DLD1 (cell line): ENCODE results near the gene HIRIP3.
"Not testable (repeated sequence)": the region's sequence is repeated elsewhere in the genome, so short reads cannot be mapped to it uniquely, and the experiment has no call there.

Experiments used
- in situ Hi-C: cut with HindIII; loops from 2 replicates; pipeline ENCODE4 v1.10.0; 2017; ENCODE audit warnings: low sequenced_read_pairs

HIRIP3 gene

DNA sequence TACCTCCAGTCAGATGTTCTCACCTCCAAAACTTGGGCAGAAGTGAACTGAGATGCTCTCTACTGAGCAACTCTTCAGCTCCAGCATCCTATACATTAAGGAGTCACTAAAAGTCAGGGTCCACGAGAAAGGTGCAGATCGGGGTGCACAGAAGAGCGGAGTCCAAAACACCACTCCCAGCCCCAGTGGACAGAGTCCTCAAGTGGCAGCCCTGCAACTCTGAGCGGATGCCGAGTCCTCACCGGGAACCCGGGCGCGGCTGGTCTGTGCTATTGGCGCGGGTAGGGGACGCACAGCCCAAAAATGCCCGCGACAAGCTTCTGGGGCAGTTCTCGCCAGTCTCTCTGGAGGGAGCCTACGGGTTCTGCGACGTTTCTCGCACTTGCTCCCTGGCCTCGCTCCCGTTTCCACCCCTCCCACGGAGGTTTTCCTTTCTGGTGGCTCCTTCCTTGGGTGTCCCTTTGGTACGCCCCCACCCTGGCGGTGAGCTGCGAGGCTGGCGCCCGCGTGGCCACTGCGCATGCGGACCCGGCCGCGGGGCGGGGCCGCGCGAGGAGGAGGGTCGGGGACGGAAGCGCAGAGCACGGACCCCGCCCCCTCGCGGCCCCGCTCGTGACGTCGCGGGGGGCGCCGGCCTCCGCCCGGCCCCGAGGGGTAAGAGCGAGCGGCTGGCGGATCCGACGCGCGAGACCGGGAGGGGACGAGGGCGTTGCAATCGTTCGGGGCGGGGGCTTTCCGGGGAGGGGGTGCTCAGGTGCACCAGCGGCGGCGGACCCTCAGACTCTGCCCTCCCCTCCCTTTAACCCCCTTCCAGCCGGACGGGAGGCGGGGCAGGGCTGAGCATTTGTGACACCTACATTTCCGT lies 33.7 kb downstream of the HIRIP3 start, which contains the start of gene TMEM219:
Gene TMEM219 (plus strand): TSS at position 601 of the 865 bp plus-strand sequence. CDS start 1,065 bp downstream, outside the sequence.
- in situ Hi-C loops, result no loop called here

DNA sequence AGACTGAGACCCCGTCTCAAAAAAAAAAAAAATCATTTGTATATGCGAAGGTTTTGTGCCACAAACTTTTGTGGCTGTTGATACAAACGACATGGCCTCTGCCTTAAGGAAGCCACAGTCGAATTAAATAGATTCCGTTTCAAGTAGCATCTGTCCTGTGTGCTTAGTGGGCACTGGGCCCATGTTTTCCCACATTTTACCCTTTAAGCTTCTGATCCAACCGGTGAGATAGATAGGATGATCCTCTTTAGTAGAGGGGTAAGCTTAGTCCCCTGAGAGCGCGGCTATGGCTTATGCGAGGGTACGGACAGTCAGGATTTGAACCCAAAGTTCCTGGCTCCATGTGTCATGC lies 34.3 kb downstream of the HIRIP3 start:
- in situ Hi-C loops, result no loop called here

DNA sequence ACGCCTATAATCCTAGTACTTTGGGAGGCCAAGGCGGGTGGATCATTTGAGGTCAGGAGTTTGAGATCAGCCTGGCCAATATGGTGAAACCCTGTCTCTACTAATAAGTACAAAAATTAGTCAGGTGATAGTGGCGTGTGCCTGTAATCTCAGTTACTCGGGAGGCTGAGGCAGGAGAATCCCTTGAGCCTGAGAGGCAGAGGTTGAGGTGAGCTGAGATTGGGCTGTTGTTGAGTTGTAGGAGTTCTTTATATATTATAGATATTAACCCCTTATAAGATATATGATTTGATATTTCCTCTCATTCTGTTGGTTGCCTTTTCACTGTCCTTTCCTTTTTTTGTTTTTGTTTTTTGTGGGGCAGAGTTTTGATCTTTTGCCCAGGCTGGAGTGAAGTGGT lies 35.6 kb downstream of the HIRIP3 start:
- in situ Hi-C loops, result not testable (repeated sequence)

DNA sequence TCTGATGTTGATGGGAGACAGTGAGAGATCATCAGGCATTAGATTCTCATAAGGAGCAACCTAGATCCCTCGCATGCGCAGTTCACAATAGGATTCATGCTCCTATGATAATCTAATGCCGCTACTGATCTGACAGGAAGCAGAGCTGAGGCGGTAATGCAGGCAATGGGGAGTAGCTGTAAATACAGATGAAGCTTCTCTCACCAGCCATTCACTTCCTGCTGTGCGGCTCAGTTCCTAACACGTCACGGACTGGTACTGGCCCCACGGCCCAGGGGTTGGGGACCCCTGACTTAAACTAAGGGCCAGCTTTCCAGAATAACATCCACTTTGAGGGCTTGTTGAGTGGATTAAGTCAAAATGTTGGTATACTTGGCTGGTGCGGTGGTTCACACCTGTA lies 36.1 kb downstream of the HIRIP3 start:
- in situ Hi-C loops, result no loop called here

DNA sequence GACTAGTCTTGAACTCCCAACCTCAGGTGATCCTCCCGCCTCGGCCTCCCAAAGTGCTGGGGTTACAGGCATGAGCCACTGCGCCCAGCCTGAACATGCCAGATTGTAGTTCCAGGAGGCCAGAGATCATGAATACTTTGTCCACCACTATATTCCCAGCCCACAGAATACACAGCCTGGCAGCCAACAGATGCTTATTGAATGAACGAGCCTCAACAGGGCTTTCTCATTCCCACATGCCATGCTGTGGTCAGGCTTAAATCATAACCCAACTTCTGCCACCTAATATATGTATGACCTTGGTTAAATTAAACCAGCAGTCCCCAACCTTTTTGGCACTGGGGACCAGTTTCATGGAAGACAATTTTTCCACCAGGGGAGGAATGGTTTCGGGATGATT lies 36.7 kb downstream of the HIRIP3 start:
- in situ Hi-C loops, result no loop called here

DNA sequence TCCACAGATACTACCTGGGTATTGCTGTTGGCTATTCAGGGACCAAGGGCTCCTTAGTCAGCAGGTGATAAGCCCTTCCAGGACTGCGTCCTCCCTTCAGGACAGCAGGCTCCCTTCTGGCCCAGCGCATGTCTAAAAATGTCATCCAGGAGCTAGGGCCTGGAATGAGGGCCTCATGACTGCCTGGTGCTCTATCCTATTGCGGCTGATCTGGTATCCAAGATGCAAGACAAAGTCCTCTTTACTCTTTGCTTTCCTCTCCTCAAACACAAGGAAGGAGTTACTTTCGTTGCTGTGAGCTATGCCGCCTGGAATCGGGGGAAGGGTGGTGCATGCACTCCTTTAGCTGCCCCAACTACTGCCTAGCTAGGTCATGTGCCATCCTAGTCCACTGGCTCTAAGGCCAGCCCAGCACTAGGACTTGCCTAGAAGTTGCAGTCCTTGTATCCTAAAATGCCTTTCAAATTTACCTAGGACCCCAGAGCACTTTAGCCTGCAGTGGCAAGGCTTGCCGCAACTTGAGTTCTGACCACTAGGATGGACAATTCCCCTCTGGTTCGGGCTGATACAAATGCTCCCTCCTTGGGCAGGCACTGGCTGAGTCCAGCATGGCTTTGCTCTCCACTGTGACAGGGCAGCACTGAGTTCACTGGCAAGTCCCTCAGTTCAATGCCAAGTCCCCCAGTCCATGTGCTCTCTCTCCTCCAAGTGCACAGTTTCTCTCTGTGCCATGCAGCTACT lies 43.6 kb downstream of the HIRIP3 start:
- in situ Hi-C loops, result no loop called here

DNA sequence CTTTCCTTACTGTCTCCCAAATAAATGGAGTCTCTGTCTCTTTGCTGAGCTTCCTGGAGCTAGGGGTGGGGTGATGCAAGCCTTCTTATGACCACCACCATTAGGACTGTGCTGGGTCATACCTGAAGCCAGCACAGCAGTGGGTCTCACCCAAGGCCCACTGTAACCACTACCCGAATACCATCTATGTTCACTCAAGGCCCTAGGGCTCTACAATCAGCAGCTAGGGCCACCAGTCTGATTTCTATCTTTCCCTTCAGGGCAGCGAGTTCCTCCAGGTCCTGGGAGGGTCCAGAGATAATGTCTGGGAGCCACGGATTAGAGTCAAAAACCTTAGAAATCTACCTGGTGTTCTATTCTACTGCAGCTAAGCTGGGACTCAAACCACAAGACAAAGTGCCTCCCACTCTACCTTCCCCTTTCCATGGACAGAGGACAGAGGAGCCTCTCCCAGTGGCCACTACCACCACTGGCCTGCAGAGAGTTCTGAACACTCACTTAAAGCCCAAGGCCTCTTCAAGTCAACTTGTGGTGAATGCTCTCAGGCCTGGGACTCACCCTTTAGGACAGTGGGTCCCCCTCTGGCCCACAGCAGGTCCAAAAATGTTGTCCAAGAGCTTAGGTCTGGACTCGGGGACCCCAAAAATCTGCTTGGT lies 44.5 kb downstream of the HIRIP3 start:
- in situ Hi-C loops, result no loop called here

DNA sequence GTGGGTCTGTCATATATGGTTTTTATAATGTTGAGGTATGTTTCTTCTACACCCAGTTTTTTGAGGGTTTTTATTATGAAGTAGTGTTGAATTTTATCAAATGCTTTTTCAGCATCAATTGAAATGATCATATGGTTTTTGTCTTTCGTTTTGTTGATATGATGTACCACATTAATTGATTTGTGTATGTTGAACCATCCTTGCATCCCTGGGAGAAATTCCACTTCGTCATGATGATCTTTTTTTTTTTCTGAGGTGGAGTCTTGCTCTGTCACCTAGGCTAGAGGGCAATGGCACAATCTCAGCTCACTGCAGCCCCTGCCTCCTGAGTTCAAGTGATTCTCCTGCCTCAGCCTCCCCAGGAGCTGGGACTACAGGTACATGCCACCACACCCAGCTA lies 47.5 kb downstream of the HIRIP3 start:
- in situ Hi-C loops, result no loop called here

DNA sequence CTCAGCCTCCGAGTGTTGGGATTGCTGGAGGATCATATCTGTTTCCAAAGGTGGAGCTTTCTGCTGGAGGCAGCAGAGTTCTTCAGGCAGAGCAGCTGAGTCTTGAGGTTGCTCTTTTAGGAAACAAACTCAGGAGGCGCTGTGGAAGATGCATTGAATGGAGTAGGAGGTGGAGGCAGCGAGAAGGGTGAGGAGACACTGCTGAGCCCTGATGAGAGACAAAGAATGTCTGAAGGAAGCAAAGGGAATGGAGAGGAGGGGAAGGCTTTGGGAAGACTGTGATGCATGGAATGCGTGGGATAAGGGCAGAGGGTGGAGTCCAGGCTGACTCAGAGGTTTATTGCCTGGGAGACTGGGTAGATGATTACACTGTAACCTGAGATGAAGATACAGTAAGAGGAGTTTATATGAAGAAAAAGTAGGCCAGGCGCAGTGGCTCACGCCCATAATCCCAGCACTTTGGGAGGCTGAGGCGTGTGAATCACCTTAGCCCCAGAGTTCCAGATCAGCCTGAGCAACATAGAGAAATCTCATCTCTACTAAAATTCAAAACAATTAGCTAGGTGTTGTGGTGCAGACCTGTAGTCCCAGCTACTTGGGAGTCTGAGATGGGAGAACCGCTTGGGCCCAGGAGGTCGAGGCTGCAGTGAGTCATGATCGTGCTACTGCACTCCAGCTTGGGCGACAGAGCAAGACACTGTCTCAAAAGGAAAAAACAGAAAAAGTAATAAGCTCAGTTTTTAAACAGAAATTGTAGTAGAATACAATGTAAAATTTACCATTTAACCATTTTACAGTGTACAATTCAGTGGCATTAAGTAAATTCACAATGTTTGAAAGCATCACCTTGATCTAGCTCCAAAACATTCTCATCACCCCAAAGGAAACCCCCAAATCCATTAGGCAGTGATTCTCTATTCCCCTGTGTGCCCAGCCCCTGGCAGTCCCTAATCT lies 51.3 kb downstream of the HIRIP3 start:
- in situ Hi-C loops, result no loop called here
